ENCODE results near the gene TCF12. TPM values are rescaled to one million over a fixed set of nuclear protein-coding genes. Genes with fewer than 3 reads are reported as not detected.

Gene TCF12
- total RNA-seq, 1 experiment from 2014 or later = 76.7 TPM

DNA sequence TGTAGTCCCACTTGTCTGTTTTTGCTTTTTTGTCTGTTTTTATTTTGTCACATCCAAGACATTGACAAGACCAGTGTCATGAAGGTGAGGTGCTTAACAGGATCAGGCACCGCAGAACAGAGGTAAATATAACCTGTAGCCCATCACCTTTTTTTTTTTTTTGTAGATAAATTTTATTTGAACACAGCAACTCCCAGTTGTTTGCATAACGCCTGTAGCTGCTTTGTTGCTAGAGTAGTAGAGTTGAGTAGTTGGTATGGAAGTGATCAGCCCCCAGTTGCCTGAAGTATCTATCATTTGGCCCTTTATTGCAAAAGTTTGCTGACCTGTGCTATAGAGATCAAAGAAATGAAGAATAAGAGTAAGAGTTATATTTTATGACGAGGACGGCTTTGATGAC is 135.0 kb downstream of the TCF12 start:
- no peaks in the 10 kb centered on the region for H3K27me3 Mint-ChIP-seq (ENCODE audit: low read depth)
- H3K4me3 Mint-ChIP-seq = no peak overlapping the region
- no peaks in the 10 kb centered on the region for H3K27me3 ChIP-seq (ENCODE audit: insufficient read depth, low read length)
- H2BK20ac ChIP-seq (ENCODE audit: low read depth, low read length, poor library complexity, severe bottlenecking) = no peak overlapping the region
- no peak overlapping the region for H3K14ac ChIP-seq (ENCODE audit: insufficient read depth, low read length)
- H2AK5ac ChIP-seq (ENCODE audit: insufficient read length, low read length) = no peak overlapping the region
- no peaks in the 10 kb centered on the region; the same call in none of the 2 replicates for H3K4me1 ChIP-seq (ENCODE audit: insufficient read depth, low read length)
- no peaks in the 10 kb centered on the region for H3K9me3 ChIP-seq (ENCODE audit: control insufficient read depth, low read depth, low read length)
- no peak overlapping the region for H3K9ac ChIP-seq (ENCODE audit: extremely low read depth, insufficient read length, low read length)
- peak overlapping the region in 1 of 3 experiments; percentile 40; a peak in 2 of 7 replicates for H3K27ac Mint-ChIP-seq
- DNase-seq = no peak
- peaks cover 6% of the 10 kb centered on the region for H3K79me1 ChIP-seq (ENCODE audit: insufficient read depth, low read depth, low read length, poor library complexity, severe bottlenecking)
- peaks cover 7% of the 10 kb centered on the region; the same call in 1 of the 2 replicates for H3K79me2 ChIP-seq (ENCODE audit: insufficient read depth, low read length)
- H3K4me2 ChIP-seq (ENCODE audit: insufficient read depth, insufficient read length, low read length) = no peak overlapping the region
- H4K91ac ChIP-seq (ENCODE audit: insufficient read length, low read depth, low read length) = no peak overlapping the region
- TF ChIP-seq, protein P1, sequence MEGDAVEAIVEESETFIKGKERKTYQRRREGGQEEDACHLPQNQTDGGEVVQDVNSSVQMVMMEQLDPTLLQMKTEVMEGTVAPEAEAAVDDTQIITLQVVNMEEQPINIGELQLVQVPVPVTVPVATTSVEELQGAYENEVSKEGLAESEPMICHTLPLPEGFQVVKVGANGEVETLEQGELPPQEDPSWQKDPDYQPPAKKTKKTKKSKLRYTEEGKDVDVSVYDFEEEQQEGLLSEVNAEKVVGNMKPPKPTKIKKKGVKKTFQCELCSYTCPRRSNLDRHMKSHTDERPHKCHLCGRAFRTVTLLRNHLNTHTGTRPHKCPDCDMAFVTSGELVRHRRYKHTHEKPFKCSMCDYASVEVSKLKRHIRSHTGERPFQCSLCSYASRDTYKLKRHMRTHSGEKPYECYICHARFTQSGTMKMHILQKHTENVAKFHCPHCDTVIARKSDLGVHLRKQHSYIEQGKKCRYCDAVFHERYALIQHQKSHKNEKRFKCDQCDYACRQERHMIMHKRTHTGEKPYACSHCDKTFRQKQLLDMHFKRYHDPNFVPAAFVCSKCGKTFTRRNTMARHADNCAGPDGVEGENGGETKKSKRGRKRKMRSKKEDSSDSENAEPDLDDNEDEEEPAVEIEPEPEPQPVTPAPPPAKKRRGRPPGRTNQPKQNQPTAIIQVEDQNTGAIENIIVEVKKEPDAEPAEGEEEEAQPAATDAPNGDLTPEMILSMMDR (conservative IDR thresholded peaks at IDR 0.05) = no peak
- peaks cover 0 to 2% (median under 1%) of the 10 kb centered on the region in 3 experiments; a peak in 1 of 7 replicates for H3K36me3 Mint-ChIP-seq (ENCODE audit: insufficient read depth in 1 of 3, low read depth in 3 of 3)
- H3K27ac ChIP-seq (ENCODE audit: insufficient read length, low read depth, low read length) = no peak overlapping the region
- H2BK12ac ChIP-seq (ENCODE audit: insufficient read length, low read depth, low read length) = no peak overlapping the region
- no peak overlapping the region for H3K4ac ChIP-seq (ENCODE audit: low read depth, low read length)
- no peak overlapping the region for H4K5ac ChIP-seq (ENCODE audit: insufficient read length, low read depth, low read length)
- no peak overlapping the region for H3K56ac ChIP-seq (ENCODE audit: insufficient read length, low read depth, low read length)
- no peak overlapping the region for H3K18ac ChIP-seq (ENCODE audit: insufficient read length, low read depth, low read length)
- H3T11ph ChIP-seq (ENCODE audit: low read length) = no peak overlapping the region
- no peak overlapping the region for H2BK120ac ChIP-seq (ENCODE audit: low read depth, low read length, poor library complexity, severe bottlenecking)
- H4K8ac ChIP-seq (replicated peaks; ENCODE audit: insufficient read length, low read depth, low read length) = no peak overlapping the region
- H2AFZ ChIP-seq (ENCODE audit: low read length) = no peak overlapping the region
- no CpG with 5 or more reads among the region's 4 CpGs for WGBS (ENCODE audit: extremely low coverage, insufficient read length, low lambda C conversion rate)
- no peak overlapping the region for H2BK15ac ChIP-seq (ENCODE audit: low read depth, low read length)
- H3K23ac ChIP-seq (ENCODE audit: insufficient read length, low read depth, low read length) = no peak overlapping the region
- H3K4me1 Mint-ChIP-seq = peaks cover 61 to 62% of the 10 kb centered on the region in 2 experiments
- no peaks in the 10 kb centered on the region for H4K20me1 ChIP-seq (ENCODE audit: control insufficient read depth, insufficient read depth, insufficient read length)
- no peak overlapping the region for H2BK5ac ChIP-seq (ENCODE audit: insufficient read length, low read length)
- H3K9me3 Mint-ChIP-seq = no peaks in the 10 kb centered on the region
- no peaks in the 10 kb centered on the region for H3K23me2 ChIP-seq (ENCODE audit: insufficient read length, low read depth, low read length, poor library complexity, severe bottlenecking)

Data from H9 (cell line).